ENCODE data around the gene SLC2A1. TPM values are rescaled to one million over a fixed set of nuclear protein-coding genes. Genes with fewer than 3 reads are reported as not detected.

Gene SLC2A1
- polyA plus RNA-seq, 1 donor (not counting 4 experiments of a cell fraction or from before 2014, with no cell fraction given): 689 TPM

- Histone ChIP-seq H3K27me3 (ENCODE audit: control insufficient read depth, extremely low read depth, insufficient read depth, low read length) (no peaks in the 10 kb centered on the region), H3K4me3 (ENCODE audit: control insufficient read depth in 2 of 3, extremely low read depth in 1 of 3, insufficient read depth in 2 of 3, low read depth in 1 of 3, low read length in 3 of 3) (no peak overlapping the region), H2AFZ (ENCODE audit: control insufficient read depth, low read length) (no peak overlapping the region), H3K9me1 (ENCODE audit: control insufficient read depth, extremely low read depth, insufficient read depth, low read length) (no peaks in the 10 kb centered on the region), H3K4me1 (ENCODE audit: control insufficient read depth, extremely low read depth, insufficient read depth, low read length) (peaks cover 56% of the 10 kb centered on the region), H3K36me3 (ENCODE audit: control insufficient read depth in 2 of 2, extremely low read depth in 1 of 2, insufficient read depth in 2 of 2, low read length in 2 of 2) (peaks cover 0 to 4% of the 10 kb centered on the region in 2 experiments), H3K27ac (ENCODE audit: control insufficient read depth, insufficient read depth, low read length) (peak overlapping the region; percentile 98), H3K9me3 (ENCODE audit: control insufficient read depth, low read depth, low read length) (no peaks in the 10 kb centered on the region), H3K4me2 (ENCODE audit: control insufficient read depth, extremely low read depth, insufficient read depth, low read depth, low read length) (no peak overlapping the region), H4K20me1 (ENCODE audit: control insufficient read depth, extremely low read depth, insufficient read depth, low read length) (no peaks in the 10 kb centered on the region), H3K9ac (ENCODE audit: control insufficient read depth, extremely low read depth, insufficient read depth, low read length) (no peak overlapping the region), H3K79me2 (ENCODE audit: control insufficient read depth, insufficient read depth, low read length) (peaks cover 3% of the 10 kb centered on the region)
- no peak for FAIRE-seq
- dilution Hi-C loops (cut with MboI; ENCODE audit: extremely low pct_ligation_motif_present, low sequenced_read_pairs): no loop called here
- TF ChIP-seq EZH2 (IDR thresholded peaks at IDR 0.05; ENCODE audit: low read length) (no peak), CTCF (optimal IDR thresholded peaks at IDR 0.05 in 1 of 3, IDR thresholded peaks at IDR 0.05 in 1 of 3, conservative IDR thresholded peaks at IDR 0.05 in 1 of 3; ENCODE audit: extremely low read depth in 1 of 3, insufficient read depth in 2 of 3, low read length in 3 of 3) (no peak)
- no peak for DNase-seq (ENCODE audit: low read depth, low spot score)
These were observed 6.7 kb upstream of the SLC2A1 start for GRCh38 chr1:42965378-42965777.

- TF ChIP-seq EZH2 (IDR thresholded peaks at IDR 0.05; ENCODE audit: low read length) (no peak), CTCF (optimal IDR thresholded peaks at IDR 0.05 in 1 of 3, IDR thresholded peaks at IDR 0.05 in 1 of 3, conservative IDR thresholded peaks at IDR 0.05 in 1 of 3; ENCODE audit: extremely low read depth in 1 of 3, insufficient read depth in 2 of 3, low read length in 3 of 3) (no peak)
- Histone ChIP-seq H3K9me1 (ENCODE audit: control insufficient read depth, extremely low read depth, insufficient read depth, low read length) (no peaks in the 10 kb centered on the region), H3K4me1 (ENCODE audit: control insufficient read depth, extremely low read depth, insufficient read depth, low read length) (peaks cover 62% of the 10 kb centered on the region), H3K4me2 (ENCODE audit: control insufficient read depth, extremely low read depth, insufficient read depth, low read depth, low read length) (no peak overlapping the region), H3K9me3 (ENCODE audit: control insufficient read depth, low read depth, low read length) (no peaks in the 10 kb centered on the region), H4K20me1 (ENCODE audit: control insufficient read depth, extremely low read depth, insufficient read depth, low read length) (no peaks in the 10 kb centered on the region), H3K4me3 (ENCODE audit: control insufficient read depth in 2 of 3, extremely low read depth in 1 of 3, insufficient read depth in 2 of 3, low read depth in 1 of 3, low read length in 3 of 3) (no peak overlapping the region), H3K9ac (ENCODE audit: control insufficient read depth, extremely low read depth, insufficient read depth, low read length) (no peak overlapping the region), H3K27ac (ENCODE audit: control insufficient read depth, insufficient read depth, low read length) (peak overlapping the region; percentile 57), H3K36me3 (ENCODE audit: control insufficient read depth in 2 of 2, extremely low read depth in 1 of 2, insufficient read depth in 2 of 2, low read length in 2 of 2) (no peaks in the 10 kb centered on the region), H2AFZ (ENCODE audit: control insufficient read depth, low read length) (no peak overlapping the region), H3K79me2 (ENCODE audit: control insufficient read depth, insufficient read depth, low read length) (peaks cover 6% of the 10 kb centered on the region), H3K27me3 (ENCODE audit: control insufficient read depth, extremely low read depth, insufficient read depth, low read length) (no peaks in the 10 kb centered on the region)
- no peak for FAIRE-seq
- dilution Hi-C loops (cut with MboI; ENCODE audit: extremely low pct_ligation_motif_present, low sequenced_read_pairs): no loop called here
- DNase-seq (ENCODE audit: low read depth, low spot score): no peak
These were observed 5.6 kb upstream of the SLC2A1 start for GRCh38 chr1:42964044-42964812.
